Parathyroid adenoma (tissue), 2 donors: ENCODE data around the gene KLHL29.

Experiments
- H2AFZ ChIP-seq: fragments of 300-600 bp; sonication (generic); one replicate; pipeline ENCODE4 v1.7.0; 2017; ENCODE audit warnings: antibody characterized with exemption, mild to moderate bottlenecking
- H3K27ac ChIP-seq: fragments of 300-600 bp; sonication (generic); one replicate; pipeline ENCODE4 v1.7.0; 2017
- H3K27me3 ChIP-seq: fragments of 300-600 bp; sonication (generic); one replicate; pipeline ENCODE4 v1.7.0; 2017; ENCODE audit warnings: low read length; ENCODE audit not compliant: control insufficient read depth, insufficient read depth
- H3K36me3 ChIP-seq: fragments of 300-600 bp; sonication (generic); one replicate; pipeline ENCODE4 v1.7.0; 2017; ENCODE audit warnings: low read length; ENCODE audit not compliant: control insufficient read depth, insufficient read depth
- H3K4me1 ChIP-seq: fragments of 300-600 bp; sonication (generic); one replicate; pipeline ENCODE4 v1.7.0; 2017; ENCODE audit warnings: control low read depth
- H3K4me2 ChIP-seq: fragments of 300-600 bp; sonication (generic); one replicate; pipeline ENCODE4 v1.7.0; 2017; ENCODE audit warnings: low read length
- H3K4me3 ChIP-seq: fragments of 300-600 bp; sonication (generic); one replicate; pipeline ENCODE4 v1.7.0; 2017; ENCODE audit warnings: low read depth, low read length
- H3K79me2 ChIP-seq: fragments of 300-600 bp; sonication (generic); one replicate; pipeline ENCODE4 v1.7.0; 2017; ENCODE audit warnings: control low read depth
- H3K9ac ChIP-seq: fragments of 300-600 bp; sonication (generic); one replicate; pipeline ENCODE4 v1.7.0; 2017; ENCODE audit warnings: mild to moderate bottlenecking
- H3K9me3 ChIP-seq: fragments of 300-600 bp; sonication (generic); one replicate; pipeline ENCODE4 v1.7.0; 2017; ENCODE audit warnings: low read length; ENCODE audit not compliant: control insufficient read depth
- CTCF ChIP-seq: fragments of 300-600 bp; sonication (generic); IDR thresholded peaks from one replicate; pipeline ENCODE4 v1.7.0; 2017; ENCODE audit warnings: antibody characterized with exemption, mild to moderate bottlenecking
- donor health status: primary hyperparathyroidism.

Gene KLHL29

GRCh38 chr2:23531881-23532280 is 146.9 kb downstream of the KLHL29 start:
- Histone ChIP-seq H2AFZ (no peak overlapping the region), H3K36me3 (no peaks in the 10 kb centered on the region), H3K27me3 (no peaks in the 10 kb centered on the region), H3K4me3 (no peak overlapping the region), H3K9ac (no peak overlapping the region), H3K4me2 (no peak overlapping the region), H3K27ac (no peak overlapping the region), H3K9me3 (no peaks in the 10 kb centered on the region), H3K4me1 (no peaks in the 10 kb centered on the region), H3K79me2 (no peaks in the 10 kb centered on the region)
- no peak for TF ChIP-seq CTCF

- H3K36me3 ChIP-seq, result no peaks in the 10 kb centered on the region
- no peak overlapping the region for H3K4me2 ChIP-seq
- H3K9ac ChIP-seq, result no peak overlapping the region
- no peaks in the 10 kb centered on the region for H3K9me3 ChIP-seq
- no peak overlapping the region for H2AFZ ChIP-seq
- TF ChIP-seq CTCF, result no peak
- H3K79me2 ChIP-seq, result no peaks in the 10 kb centered on the region
- no peak overlapping the region for H3K27ac ChIP-seq
- no peaks in the 10 kb centered on the region for H3K27me3 ChIP-seq
- H3K4me1 ChIP-seq, result no peaks in the 10 kb centered on the region
- no peak overlapping the region for H3K4me3 ChIP-seq
These were observed 147.7 kb downstream of the KLHL29 start for GRCh38 chr2:23532391-23533337.

DNA sequence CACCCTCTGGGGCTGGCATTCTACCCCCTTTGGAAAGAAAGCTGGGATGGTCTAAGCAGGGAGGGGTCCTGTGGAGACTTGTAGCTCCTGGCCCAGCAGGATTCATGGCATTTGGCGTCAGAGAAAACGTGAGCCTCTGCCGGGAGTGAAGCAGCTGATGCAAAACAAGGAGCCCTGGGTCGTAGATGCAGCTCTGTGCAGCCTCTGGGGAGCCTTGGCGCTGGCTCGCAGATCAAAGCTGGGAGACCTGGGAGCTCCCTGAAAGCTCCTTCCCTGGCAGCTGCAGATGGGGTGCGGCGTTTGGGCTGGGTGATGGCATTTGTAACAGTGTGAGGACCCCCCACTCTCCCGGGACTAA is 148.3 kb downstream of the KLHL29 start:
- no peaks in the 10 kb centered on the region for H3K36me3 ChIP-seq
- H2AFZ ChIP-seq, result no peak overlapping the region
- no peak overlapping the region for H3K27ac ChIP-seq
- TF ChIP-seq CTCF, result no peak
- H3K9ac ChIP-seq, result no peak overlapping the region
- H3K4me1 ChIP-seq, result no peaks in the 10 kb centered on the region
- H3K9me3 ChIP-seq, result no peaks in the 10 kb centered on the region
- no peaks in the 10 kb centered on the region for H3K79me2 ChIP-seq
- H3K4me2 ChIP-seq, result no peak overlapping the region
- H3K4me3 ChIP-seq, result no peak overlapping the region
- no peaks in the 10 kb centered on the region for H3K27me3 ChIP-seq

- Histone ChIP-seq H3K9ac (no peak overlapping the region), H3K79me2 (no peaks in the 10 kb centered on the region), H3K4me1 (no peaks in the 10 kb centered on the region), H2AFZ (no peak overlapping the region), H3K4me3 (no peak overlapping the region), H3K9me3 (no peaks in the 10 kb centered on the region), H3K4me2 (no peak overlapping the region), H3K27me3 (no peaks in the 10 kb centered on the region), H3K27ac (no peak overlapping the region), H3K36me3 (no peaks in the 10 kb centered on the region)
- TF ChIP-seq CTCF, result no peak
These were observed 149.8 kb downstream of the KLHL29 start for GRCh38 chr2:23534771-23535170.

- H3K9ac ChIP-seq, result no peak overlapping the region
- no peak overlapping the region for H3K27ac ChIP-seq
These were observed 151.3 kb downstream of the KLHL29 start for GRCh38 chr2:23536326-23536725.

More at GRCh38 chr2:23536326-23536725, 151.3 kb downstream of the KLHL29 start:
- TF ChIP-seq CTCF, result no peak
- no peaks in the 10 kb centered on the region for H3K4me1 ChIP-seq
- no peaks in the 10 kb centered on the region for H3K36me3 ChIP-seq
- H3K4me2 ChIP-seq, result no peak overlapping the region
- no peaks in the 10 kb centered on the region for H3K9me3 ChIP-seq
- H3K79me2 ChIP-seq, result no peaks in the 10 kb centered on the region
- H3K27me3 ChIP-seq, result no peaks in the 10 kb centered on the region
- H2AFZ ChIP-seq, result no peak overlapping the region
- no peak overlapping the region for H3K4me3 ChIP-seq
